Caco-2 (cell line): ENCODE data around the gene VPS8. TPM values are rescaled to one million over a fixed set of nuclear protein-coding genes. Genes with fewer than 3 reads are reported as not detected.

Source experiments
- BruUV-seq: library from RNA; stranded (reverse); fragments of 400-500 nt; replicated peaks from 2 replicates; lab custom pipeline; 2021; lab: Mats Ljungman, UMichigan
- CTCF ChIA-PET: fragments of 300-600 bp; sonication (Branson Sonifier 250); formaldehyde crosslinking; loops from one replicate; lab custom pipeline; 2022; ENCODE audit warnings: antibody characterized with exemption; lab: Charles Lee
- POLR2A ChIA-PET: fragments of 300-600 bp; sonication (Branson Sonifier 250); formaldehyde crosslinking; loops from one replicate; lab custom pipeline; 2022; ENCODE audit warnings: antibody characterized with exemption; lab: Charles Lee
- DNase-seq, 2 experiments: peaks; one replicate each; pipeline versions ENCODE4 v3.0.0 to v3.0.0-alpha.2; 2020 to 2022
- H3K27me3 ChIP-seq: replicated peaks from 2 replicates; pipeline ENCODE4 v1.6.0; 2011; ENCODE audit warnings: low read length; ENCODE audit not compliant: control insufficient read depth, insufficient read depth
- H3K36me3 ChIP-seq: 2 replicates; pipeline ENCODE4 v1.5.1; 2011; ENCODE audit warnings: low read length; ENCODE audit not compliant: control insufficient read depth, insufficient read depth
- H3K4me1 ChIP-seq: fragments of 250-450 bp; sonication (Bioruptor Pico); 2 replicates; pipeline ENCODE4 v1.5.1; 2020; ENCODE audit warnings: mild to moderate bottlenecking
- H3K4me3 ChIP-seq: 2 replicates; pipeline ENCODE4 v1.5.1; 2011; ENCODE audit warnings: low read depth, mild to moderate bottlenecking, control low read depth, low read length
- H3K9me3 ChIP-seq: fragments of 250-450 bp; sonication (Bioruptor Pico); 2 replicates; pipeline ENCODE4 v1.5.1; 2020; ENCODE audit warnings: mild to moderate bottlenecking, moderate library complexity
- H3K27ac Mint-ChIP-seq: one replicate; pipeline ENCODE4 v1.8.0; 2022; ENCODE audit warnings: mixed read lengths; ENCODE audit not compliant: unreplicated experiment
- H3K27me3 Mint-ChIP-seq: one replicate; pipeline ENCODE4 v1.8.0; 2022; ENCODE audit warnings: mixed read lengths; ENCODE audit not compliant: insufficient read depth, unreplicated experiment
- H3K36me3 Mint-ChIP-seq: one replicate; pipeline ENCODE4 v1.8.0; 2022; ENCODE audit warnings: mild to moderate bottlenecking, mixed read lengths; ENCODE audit not compliant: insufficient read depth, unreplicated experiment
- H3K4me1 Mint-ChIP-seq: one replicate; pipeline ENCODE4 v1.8.0; 2022; ENCODE audit warnings: low read depth, mixed read lengths; ENCODE audit not compliant: unreplicated experiment
- H3K4me3 Mint-ChIP-seq: one replicate; pipeline ENCODE4 v1.8.0; 2022; ENCODE audit warnings: mild to moderate bottlenecking, moderate library complexity, mixed read lengths; ENCODE audit not compliant: unreplicated experiment
- H3K9me3 Mint-ChIP-seq: one replicate; pipeline ENCODE4 v1.8.0; 2022; ENCODE audit warnings: mixed read lengths; ENCODE audit not compliant: unreplicated experiment
- CTCF ChIP-seq, 2 experiments: fragments of 200-600 bp in 1 of 2; IDR thresholded peaks; 1 replicate in 1 of 2; 2 replicates in 1 of 2; pipeline versions ENCODE4 v1.5.1 to v1.8.0; 2011 to 2022; ENCODE audit warnings: antibody characterized with exemption in 1 of 2, control low read depth in 1 of 2, inconsistent platforms in 1 of 2, low read depth in 1 of 2, low read length in 1 of 2, mild to moderate bottlenecking in 1 of 2, moderate library complexity in 1 of 2; ENCODE audit not compliant: insufficient read depth in 1 of 2, severe bottlenecking in 1 of 2, unreplicated experiment in 1 of 2
- intact Hi-C: fragments of 100-400 bp; cut with micrococcal nuclease; formaldehyde crosslinking; loops from one replicate; pipeline ENCODE4 v1.10.0; 2022; ENCODE audit not compliant: unreplicated experiment
- total RNA-seq: library from RNA; stranded (reverse); gene quantifications from 2 replicates; pipeline ENCODE4 v1.2.3, GENCODE V29; 2022

The VPS8 gene
- total RNA-seq, 1 experiment from 2014 or later, result 44.7 TPM

GRCh38 chr3:184765730-184766074 is 46.3 kb upstream of the VPS8 start:
- Mint-ChIP-seq H3K4me1 (peaks cover 9% of the 10 kb centered on the region), H3K27ac (no peak overlapping the region), H3K36me3 (no peaks in the 10 kb centered on the region), H3K9me3 (no peaks in the 10 kb centered on the region), H3K27me3 (no peaks in the 10 kb centered on the region), H3K4me3 (no peak overlapping the region)
- H3K27me3 ChIP-seq, result no peaks in the 10 kb centered on the region
- H3K36me3 ChIP-seq, result no peaks in the 10 kb centered on the region
- H3K4me3 ChIP-seq, result no peak overlapping the region
- ChIA-PET POLR2A (no interaction called here), CTCF (interaction anchor here (1.5 kb wide), 1 partner anchor 204 kb away, joined by 10 read pairs; the partner anchor contains the start of gene EPHB3)
- no peak for DNase-seq
- no peaks in the 10 kb centered on the region for H3K9me3 ChIP-seq
- no peak for TF ChIP-seq CTCF (IDR thresholded peaks at IDR 0.05; ENCODE audit: insufficient read depth in 1 of 2, low read depth in 1 of 2, low read length in 1 of 2, severe bottlenecking in 1 of 2, unreplicated experiment in 1 of 2)
- no peaks in the 10 kb centered on the region for H3K4me1 ChIP-seq
- intact Hi-C loops, result no loop called here
- no TSS peak for BruUV-seq

- Mint-ChIP-seq H3K27me3 (no peaks in the 10 kb centered on the region), H3K36me3 (no peaks in the 10 kb centered on the region), H3K9me3 (no peaks in the 10 kb centered on the region), H3K27ac (no peak overlapping the region), H3K4me1 (peaks cover 9% of the 10 kb centered on the region), H3K4me3 (no peak overlapping the region)
- no peaks in the 10 kb centered on the region for H3K27me3 ChIP-seq
- ChIA-PET POLR2A (no interaction called here), CTCF (interaction anchor here (1.5 kb wide), 1 partner anchor 205 kb away, joined by 10 read pairs; the partner anchor contains the start of gene EPHB3)
- TF ChIP-seq CTCF (IDR thresholded peaks at IDR 0.05; ENCODE audit: insufficient read depth in 1 of 2, low read depth in 1 of 2, low read length in 1 of 2, severe bottlenecking in 1 of 2, unreplicated experiment in 1 of 2), result no peak
- H3K4me1 ChIP-seq, result no peaks in the 10 kb centered on the region
- intact Hi-C loops, result no loop called here
- no peak for DNase-seq
- H3K36me3 ChIP-seq, result no peaks in the 10 kb centered on the region
- no TSS peak for BruUV-seq
- no peak overlapping the region for H3K4me3 ChIP-seq
- H3K9me3 ChIP-seq, result no peaks in the 10 kb centered on the region
Observed at GRCh38 chr3:184766555-184767261, 45.3 kb upstream of the VPS8 start.

- Mint-ChIP-seq H3K27ac (no peak overlapping the region), H3K36me3 (no peaks in the 10 kb centered on the region), H3K4me1 (peaks cover 9% of the 10 kb centered on the region), H3K4me3 (no peak overlapping the region), H3K27me3 (no peaks in the 10 kb centered on the region), H3K9me3 (no peaks in the 10 kb centered on the region)
- TF ChIP-seq CTCF (IDR thresholded peaks at IDR 0.05; ENCODE audit: insufficient read depth in 1 of 2, low read depth in 1 of 2, low read length in 1 of 2, severe bottlenecking in 1 of 2, unreplicated experiment in 1 of 2), result no peak
- Histone ChIP-seq H3K9me3 (no peaks in the 10 kb centered on the region), H3K4me1 (no peaks in the 10 kb centered on the region), H3K36me3 (no peaks in the 10 kb centered on the region), H3K27me3 (no peaks in the 10 kb centered on the region), H3K4me3 (no peak overlapping the region)
- ChIA-PET POLR2A (no interaction called here), CTCF (no interaction called here)
- intact Hi-C loops, result no loop called here
- no peak for DNase-seq
- BruUV-seq, result no TSS peak
Observed at GRCh38 chr3:184767377-184767776, 44.6 kb upstream of the VPS8 start.
